H9 (cell line): ENCODE measurements around the gene BRSK2. TPM values are rescaled to one million over a fixed set of nuclear protein-coding genes. Genes with fewer than 3 reads are reported as not detected.

Experiments used
- DNase-seq: peaks from one replicate; pipeline ENCODE4 v3.0.0-alpha.2; 2017
- H2AFZ ChIP-seq: one replicate; pipeline ENCODE4 v1.6.1; 2013; ENCODE audit warnings: mild to moderate bottlenecking, low read length, control low read depth, moderate library complexity
- H2AK5ac ChIP-seq: 2 replicates; pipeline ENCODE4 v1.6.1; 2013; ENCODE audit warnings: low read length, control low read depth, mixed read lengths; ENCODE audit not compliant: insufficient read length
- H2BK120ac ChIP-seq: one replicate; pipeline ENCODE4 v1.6.1; 2013; ENCODE audit warnings: low read depth, mild to moderate bottlenecking, low read length, control low read depth, inconsistent platforms; ENCODE audit not compliant: poor library complexity, severe bottlenecking
- H2BK12ac ChIP-seq: 2 replicates; pipeline ENCODE4 v1.6.1; 2013; ENCODE audit warnings: low read length, control low read depth, mixed read lengths, low read depth; ENCODE audit not compliant: insufficient read length
- H2BK15ac ChIP-seq: 2 replicates; pipeline ENCODE4 v1.6.1; 2013; ENCODE audit warnings: low read depth, low read length, control low read depth
- H2BK20ac ChIP-seq: one replicate; pipeline ENCODE4 v1.6.1; 2013; ENCODE audit warnings: low read depth, mild to moderate bottlenecking, low read length, control low read depth, inconsistent platforms; ENCODE audit not compliant: poor library complexity, severe bottlenecking
- H2BK5ac ChIP-seq: 2 replicates; pipeline ENCODE4 v1.6.1; 2013; ENCODE audit warnings: low read length, control low read depth, mixed read lengths; ENCODE audit not compliant: insufficient read length
- H3K14ac ChIP-seq: 2 replicates; pipeline ENCODE4 v1.6.1; 2013; ENCODE audit warnings: low read length, control low read depth; ENCODE audit not compliant: insufficient read depth
- H3K18ac ChIP-seq: 2 replicates; pipeline ENCODE4 v1.6.1; 2013; ENCODE audit warnings: low read depth, mild to moderate bottlenecking, mixed read lengths, low read length, control low read depth; ENCODE audit not compliant: insufficient read length
- H3K23ac ChIP-seq: 2 replicates; pipeline ENCODE4 v1.6.1; 2013; ENCODE audit warnings: low read length, control low read depth, mixed read lengths, low read depth; ENCODE audit not compliant: insufficient read length
- H3K23me2 ChIP-seq: 2 replicates; pipeline ENCODE4 v1.6.1; 2013; ENCODE audit warnings: low read depth, mild to moderate bottlenecking, mixed read lengths, low read length, control low read depth; ENCODE audit not compliant: insufficient read length, poor library complexity, severe bottlenecking
- H3K27ac ChIP-seq: 2 replicates; pipeline ENCODE4 v1.5.1; 2013; ENCODE audit warnings: low read length, control low read depth, mixed read lengths, low read depth; ENCODE audit not compliant: insufficient read length
- H3K27me3 ChIP-seq: 2 replicates; pipeline ENCODE4 v1.6.1; 2013; ENCODE audit warnings: low read length, control low read depth, inconsistent platforms; ENCODE audit not compliant: insufficient read depth
- H3K4ac ChIP-seq: 2 replicates; pipeline ENCODE4 v1.6.1; 2013; ENCODE audit warnings: low read depth, mild to moderate bottlenecking, control low read depth, inconsistent platforms, low read length, moderate library complexity
- H3K4me1 ChIP-seq: 2 replicates; pipeline ENCODE4 v1.6.1; 2013; ENCODE audit warnings: low read length, control low read depth, inconsistent platforms; ENCODE audit not compliant: insufficient read depth
- H3K4me2 ChIP-seq: 2 replicates; pipeline ENCODE4 v1.6.1; 2013; ENCODE audit warnings: low read length, control low read depth, mixed read lengths; ENCODE audit not compliant: insufficient read length, insufficient read depth
- H3K56ac ChIP-seq: 2 replicates; pipeline ENCODE4 v1.6.1; 2013; ENCODE audit warnings: low read depth, mild to moderate bottlenecking, mixed read lengths, low read length, control low read depth; ENCODE audit not compliant: insufficient read length
- H3K79me1 ChIP-seq: 2 replicates; pipeline ENCODE4 v1.6.1; 2013; ENCODE audit warnings: low read depth, mild to moderate bottlenecking, moderate library complexity, low read length, control low read depth, inconsistent platforms; ENCODE audit not compliant: insufficient read depth, poor library complexity, severe bottlenecking
- H3K79me2 ChIP-seq: 2 replicates; pipeline ENCODE4 v1.6.1; 2013; ENCODE audit warnings: low read length, control low read depth, inconsistent platforms; ENCODE audit not compliant: insufficient read depth
- H3K9ac ChIP-seq: 2 replicates; pipeline ENCODE4 v1.6.1; 2013; ENCODE audit warnings: low read length, control low read depth, mixed read lengths; ENCODE audit not compliant: insufficient read length; ENCODE audit errors: extremely low read depth
- H3K9me3 ChIP-seq: one replicate; pipeline ENCODE4 v1.6.1; 2013; ENCODE audit warnings: low read depth, low read length, inconsistent platforms; ENCODE audit not compliant: control insufficient read depth
- H3T11ph ChIP-seq: one replicate; pipeline ENCODE4 v1.6.1; 2013; ENCODE audit warnings: mild to moderate bottlenecking, low read length, control low read depth, inconsistent platforms
- H4K20me1 ChIP-seq: one replicate; pipeline ENCODE4 v1.6.1; 2013; ENCODE audit not compliant: control insufficient read depth, insufficient read length, insufficient read depth
- H4K5ac ChIP-seq: 2 replicates; pipeline ENCODE4 v1.6.1; 2013; ENCODE audit warnings: low read depth, mild to moderate bottlenecking, mixed read lengths, low read length, control low read depth; ENCODE audit not compliant: insufficient read length
- H4K8ac ChIP-seq: replicated peaks from 2 replicates; pipeline ENCODE4 v1.6.1; 2013; ENCODE audit warnings: low read length, control low read depth, mixed read lengths, low read depth; ENCODE audit not compliant: insufficient read length
- H4K91ac ChIP-seq: 2 replicates; pipeline ENCODE4 v1.6.1; 2013; ENCODE audit warnings: low read depth, mild to moderate bottlenecking, moderate library complexity, mixed read lengths, low read length, control low read depth; ENCODE audit not compliant: insufficient read length
- H3K27ac Mint-ChIP-seq, 3 experiments: 2 replicates in 2 of 3; 3 replicates in 1 of 3; pipeline ENCODE4 v1.8.0; 2020 to 2021; ENCODE audit warnings: mixed read lengths in 3 of 3, mild to moderate bottlenecking in 1 of 3, moderate library complexity in 1 of 3
- H3K27me3 Mint-ChIP-seq: 2 replicates; pipeline ENCODE4 v1.8.0; 2021; ENCODE audit warnings: low read depth, mild to moderate bottlenecking, moderate library complexity, mixed read lengths
- H3K36me3 Mint-ChIP-seq, 3 experiments: 2 replicates in 2 of 3; 3 replicates in 1 of 3; pipeline ENCODE4 v1.8.0; 2020 to 2021; ENCODE audit warnings: low read depth in 3 of 3, mixed read lengths in 3 of 3; ENCODE audit not compliant: insufficient read depth in 1 of 3
- H3K4me1 Mint-ChIP-seq, 2 experiments: 2 replicates each; pipeline ENCODE4 v1.8.0; 2020; ENCODE audit warnings: mixed read lengths in 2 of 2
- H3K4me3 Mint-ChIP-seq, 2 experiments: 2 replicates in 1 of 2; 3 replicates in 1 of 2; pipeline ENCODE4 v1.8.0; 2020 to 2021; ENCODE audit warnings: mild to moderate bottlenecking in 2 of 2, mixed read lengths in 2 of 2, moderate library complexity in 1 of 2
- H3K9me3 Mint-ChIP-seq, 2 experiments: 2 replicates in 1 of 2; 3 replicates in 1 of 2; pipeline ENCODE4 v1.8.0; 2020; ENCODE audit warnings: mild to moderate bottlenecking in 2 of 2, mixed read lengths in 2 of 2, moderate library complexity in 1 of 2
- CTCF ChIP-seq: fragments of 200-600 bp; sonication (generic); conservative IDR thresholded peaks from 3 replicates; pipeline ENCODE4 v1.8.0; 2021; ENCODE audit warnings: antibody characterized with exemption, mild to moderate bottlenecking
- WGBS: extraction: QIAGEN DNeasy Blood & Tissue Kit; methylation state at CpG from one replicate; pipeline ENCODE4 v1.1.7; 2013; ENCODE audit warnings: missing lambda C conversion rate, low lambda C conversion rate, mixed read lengths; ENCODE audit not compliant: insufficient read length; ENCODE audit errors: extremely low coverage; 5-methylcytosine and 5-hydroxymethylcytosine counted together
- total RNA-seq: library from RNA; stranded (reverse); gene quantifications from 2 replicates; pipeline ENCODE4 v1.2.1, GENCODE V29; 2021

Gene BRSK2
- total RNA-seq, 1 experiment from 2014 or later = 28.4 TPM

GRCh38 chr11:1501421-1502167 is 111.9 kb downstream of the BRSK2 start:
- Histone ChIP-seq H3K79me1 (peaks cover 3% of the 10 kb centered on the region), H3K27me3 (no peaks in the 10 kb centered on the region), H2BK20ac (no peak overlapping the region), H3K4ac (no peak overlapping the region), H2BK120ac (no peak overlapping the region), H3K4me1 (no peaks in the 10 kb centered on the region), H3K79me2 (no peaks in the 10 kb centered on the region; the same call in 1 of the 2 replicates), H3T11ph (no peak overlapping the region), H4K8ac (no peak overlapping the region), H3K14ac (peak overlapping the region; percentile 27; the same call in 1 of the 2 replicates), H2BK12ac (no peak overlapping the region), H3K27ac (no peak overlapping the region), H3K23ac (no peak overlapping the region), H4K5ac (no peak overlapping the region), H3K18ac (no peak overlapping the region), H2AK5ac (no peak overlapping the region), H3K9me3 (no peaks in the 10 kb centered on the region), H2AFZ (no peak overlapping the region), H2BK15ac (no peak overlapping the region), H4K91ac (no peak overlapping the region), H4K20me1 (peaks cover 2% of the 10 kb centered on the region), H2BK5ac (no peak overlapping the region), H3K23me2 (no peaks in the 10 kb centered on the region), H3K4me2 (no peak overlapping the region), H3K56ac (no peak overlapping the region), H3K9ac (no peak overlapping the region)
- WGBS = no CpG with 5 or more reads among the region's 25 CpGs
- Mint-ChIP-seq H3K27ac (peak overlapping the region in 2 of 3 experiments; percentile 61 to 87; a peak in 2 of 7 replicates), H3K4me3 (no peak overlapping the region), H3K4me1 (peaks cover 12 to 31% of the 10 kb centered on the region in 2 experiments), H3K9me3 (peaks cover 4% of the 10 kb centered on the region in 2 experiments; a peak in 3 of 5 replicates), H3K36me3 (peaks cover 0 to 5% (median 3%) of the 10 kb centered on the region in 3 experiments; a peak in 6 of 7 replicates), H3K27me3 (no peaks in the 10 kb centered on the region; the same call in none of the 2 replicates)
- no peak for TF ChIP-seq CTCF
- no peak for DNase-seq
